ENCODE measurements around the gene PBX1. TPM values are rescaled to one million over a fixed set of nuclear protein-coding genes. Genes with fewer than 3 reads are reported as not detected.

Gene PBX1
- total RNA-seq, 2 experiments from 2014 or later: 0.11 to 0.51 TPM

GRCh38 chr1:164571333-164571732 lies 12.3 kb downstream of the PBX1 start:
- POLR2A ChIA-PET: no interaction called here
- Mint-ChIP-seq H3K27ac (no peak overlapping the region), H3K4me3 (no peak overlapping the region), H3K4me1 (no peaks in the 10 kb centered on the region), H3K9me3 (no peaks in the 10 kb centered on the region), H3K27me3 (peaks cover 2% of the 10 kb centered on the region), H3K36me3 (no peaks in the 10 kb centered on the region)
- DNase-seq (no peak), ATAC-seq (ENCODE audit: low read depth) (no peak)

DNA sequence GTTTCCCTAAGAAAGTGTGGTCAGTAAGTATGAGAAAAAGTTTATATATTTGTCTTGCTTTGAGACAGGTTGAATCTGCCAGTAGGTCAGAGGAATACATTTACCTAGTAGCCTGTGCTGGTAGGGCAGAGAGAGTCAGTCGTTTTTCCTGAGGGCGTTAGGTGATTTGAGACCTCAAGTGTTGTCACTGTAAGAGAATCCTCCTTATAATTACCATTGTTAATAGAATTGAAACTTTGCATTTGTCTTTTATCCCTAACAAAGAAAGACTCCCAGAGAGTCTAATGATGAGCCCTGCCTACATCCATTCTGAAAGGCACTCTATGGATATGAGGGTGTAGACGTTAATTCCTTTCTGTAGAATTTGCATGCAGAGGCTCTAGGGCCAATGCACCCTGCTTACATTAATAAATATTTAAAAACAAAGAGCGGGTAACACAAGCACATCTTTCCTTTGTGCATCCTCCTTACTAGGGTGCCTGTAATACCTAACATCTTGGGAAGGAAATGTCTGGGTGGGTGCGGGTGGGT lies 16.4 kb downstream of the PBX1 start:
- H3K27me3 Mint-ChIP-seq: no peaks in the 10 kb centered on the region

GRCh38 chr1:164576291-164577271 lies 17.6 kb downstream of the PBX1 start:
- Mint-ChIP-seq H3K4me3 (no peak overlapping the region), H3K9me3 (no peaks in the 10 kb centered on the region), H3K4me1 (no peaks in the 10 kb centered on the region), H3K36me3 (no peaks in the 10 kb centered on the region), H3K27me3 (no peaks in the 10 kb centered on the region), H3K27ac (no peak overlapping the region)
- POLR2A ChIA-PET: no interaction called here
- DNase-seq (no peak), ATAC-seq (ENCODE audit: low read depth) (no peak)

More for the DNA sequence above, 16.4 kb downstream of the PBX1 start:
- Mint-ChIP-seq H3K36me3 (no peaks in the 10 kb centered on the region), H3K4me1 (no peaks in the 10 kb centered on the region), H3K9me3 (no peaks in the 10 kb centered on the region), H3K4me3 (no peak overlapping the region), H3K27ac (no peak overlapping the region)
- ATAC-seq (ENCODE audit: low read depth) (no peak), DNase-seq (no peak)
- POLR2A ChIA-PET: no interaction called here

- no peak for DNase-seq
- POLR2A ChIA-PET: no interaction called here
These were observed 18.3 kb downstream of the PBX1 start for GRCh38 chr1:164577291-164577690.

GRCh38 chr1:164578479-164579200 lies 19.7 kb downstream of the PBX1 start:
- no peak for ATAC-seq (ENCODE audit: low read depth)
- POLR2A ChIA-PET: no interaction called here
- no peak for DNase-seq
- Mint-ChIP-seq H3K27me3 (no peaks in the 10 kb centered on the region), H3K4me1 (no peaks in the 10 kb centered on the region), H3K27ac (no peak overlapping the region), H3K9me3 (no peaks in the 10 kb centered on the region), H3K36me3 (no peaks in the 10 kb centered on the region), H3K4me3 (no peak overlapping the region)

More at GRCh38 chr1:164577291-164577690, 18.3 kb downstream of the PBX1 start:
- Mint-ChIP-seq H3K27ac (no peak overlapping the region), H3K36me3 (no peaks in the 10 kb centered on the region), H3K9me3 (no peaks in the 10 kb centered on the region), H3K27me3 (no peaks in the 10 kb centered on the region), H3K4me1 (no peaks in the 10 kb centered on the region), H3K4me3 (no peak overlapping the region)
- ATAC-seq (ENCODE audit: low read depth): no peak

- no peaks in the 10 kb centered on the region for H3K9me3 Mint-ChIP-seq
- no peaks in the 10 kb centered on the region for H3K36me3 Mint-ChIP-seq
- H3K4me3 Mint-ChIP-seq: no peak overlapping the region
- no peaks in the 10 kb centered on the region for H3K4me1 Mint-ChIP-seq
- DNase-seq: no peak
- POLR2A ChIA-PET: no interaction called here
- no peak for ATAC-seq (ENCODE audit: low read depth)
- no peaks in the 10 kb centered on the region for H3K27me3 Mint-ChIP-seq
- H3K27ac Mint-ChIP-seq: no peak overlapping the region
These were observed 20.4 kb downstream of the PBX1 start for GRCh38 chr1:164579381-164579780.

- Mint-ChIP-seq H3K27ac (no peak overlapping the region), H3K4me3 (no peak overlapping the region), H3K27me3 (no peaks in the 10 kb centered on the region), H3K9me3 (no peaks in the 10 kb centered on the region), H3K36me3 (no peaks in the 10 kb centered on the region), H3K4me1 (no peaks in the 10 kb centered on the region)
- ATAC-seq (ENCODE audit: low read depth) (no peak), DNase-seq (no peak)
- POLR2A ChIA-PET: no interaction called here
These were observed 22.8 kb downstream of the PBX1 start for GRCh38 chr1:164581762-164582161.

DNA sequence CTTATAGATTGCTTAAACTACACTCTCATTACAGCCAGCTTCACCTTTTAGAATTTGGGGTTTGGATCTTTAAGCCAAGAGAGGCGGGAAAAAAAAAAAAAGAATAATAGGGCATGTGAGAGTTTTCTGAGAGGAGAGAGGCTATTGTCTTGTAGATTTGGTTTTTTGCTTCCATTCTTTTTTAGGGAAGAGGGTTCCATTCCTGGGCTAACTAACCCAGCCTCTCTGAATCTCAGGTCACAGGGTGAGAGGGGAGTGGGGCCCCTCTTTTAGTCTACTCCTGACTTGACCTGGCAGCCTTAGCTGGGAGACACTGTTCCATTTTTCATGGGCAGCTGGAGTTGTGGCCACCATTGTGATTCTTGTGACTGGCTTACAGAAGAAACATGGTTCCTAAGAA lies 24.2 kb downstream of the PBX1 start:
- H3K9me3 Mint-ChIP-seq: peaks cover under 1% of the 10 kb centered on the region
- peaks cover 5% of the 10 kb centered on the region for H3K27me3 Mint-ChIP-seq
- no peak for DNase-seq
- no peaks in the 10 kb centered on the region for H3K36me3 Mint-ChIP-seq
- no peaks in the 10 kb centered on the region for H3K4me1 Mint-ChIP-seq
- H3K4me3 Mint-ChIP-seq: no peak overlapping the region
- no peak overlapping the region for H3K27ac Mint-ChIP-seq
- POLR2A ChIA-PET: no interaction called here
- ATAC-seq (ENCODE audit: low read depth): no peak

GRCh38 chr1:164583835-164584539 lies 25.0 kb downstream of the PBX1 start:
- DNase-seq (no peak), ATAC-seq (ENCODE audit: low read depth) (no peak)
- Mint-ChIP-seq H3K9me3 (peaks cover 1% of the 10 kb centered on the region), H3K4me1 (no peaks in the 10 kb centered on the region), H3K4me3 (no peak overlapping the region), H3K27ac (no peak overlapping the region), H3K27me3 (peaks cover 6% of the 10 kb centered on the region), H3K36me3 (no peaks in the 10 kb centered on the region)
- POLR2A ChIA-PET: no interaction called here

DNA sequence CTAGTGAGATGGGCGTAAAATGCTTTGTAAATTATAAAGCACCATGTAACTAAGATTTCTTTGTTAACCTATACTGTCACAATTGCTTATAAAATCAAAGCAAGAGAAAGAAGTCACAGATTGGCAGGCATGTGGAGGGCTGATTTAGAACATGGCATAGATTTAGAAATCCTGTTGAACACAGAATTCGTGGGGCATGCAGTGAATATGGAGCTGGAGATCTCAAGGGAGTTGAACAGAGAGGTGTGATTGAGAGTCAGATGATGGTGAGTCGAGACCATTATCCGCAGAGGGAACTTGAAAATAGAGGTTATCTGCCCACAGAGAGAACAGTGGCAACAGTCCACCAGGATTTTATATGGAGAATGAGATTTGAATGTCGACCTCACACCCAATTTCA lies 27.6 kb downstream of the PBX1 start:
- Mint-ChIP-seq H3K27me3 (peaks cover 6% of the 10 kb centered on the region), H3K4me1 (no peaks in the 10 kb centered on the region), H3K27ac (no peak overlapping the region), H3K4me3 (no peak overlapping the region), H3K9me3 (peaks cover 1% of the 10 kb centered on the region), H3K36me3 (no peaks in the 10 kb centered on the region)
- ATAC-seq (ENCODE audit: low read depth) (no peak), DNase-seq (no peak)
- POLR2A ChIA-PET: no interaction called here

GRCh38 chr1:164587617-164588501 lies 28.9 kb downstream of the PBX1 start:
- DNase-seq (no peak), ATAC-seq (ENCODE audit: low read depth) (no peak)
- peaks cover 6% of the 10 kb centered on the region for H3K27me3 Mint-ChIP-seq
- H3K27ac Mint-ChIP-seq: no peak overlapping the region
- no peaks in the 10 kb centered on the region for H3K4me1 Mint-ChIP-seq
- H3K4me3 Mint-ChIP-seq: no peak overlapping the region
- POLR2A ChIA-PET: no interaction called here
- no peaks in the 10 kb centered on the region for H3K36me3 Mint-ChIP-seq
- peaks cover 1% of the 10 kb centered on the region for H3K9me3 Mint-ChIP-seq

GRCh38 chr1:164588516-164589341 lies 29.7 kb downstream of the PBX1 start:
- POLR2A ChIA-PET: no interaction called here
- Mint-ChIP-seq H3K9me3 (peaks cover 1% of the 10 kb centered on the region), H3K27me3 (peaks cover 6% of the 10 kb centered on the region), H3K27ac (no peak overlapping the region), H3K4me3 (no peak overlapping the region), H3K4me1 (no peaks in the 10 kb centered on the region), H3K36me3 (no peaks in the 10 kb centered on the region)
- ATAC-seq (ENCODE audit: low read depth) (no peak), DNase-seq (no peak)

All from activated naive CD8-positive, alpha-beta T cell treated with anti-CD3 and anti-CD28 coated beads, Interleukin-2, amount 10 ng/mL, durations not matched to agents 7 days and 5 days (primary cell).